Measurements from ENCODE around the gene DPM1.

The DPM1 gene

GRCh38 chr20:50929299-50930138, 28.8 kb downstream of the DPM1 start:
- DNase-seq (ENCODE audit: low spot score) = peak; percentile 82
- in situ Hi-C loops (cut with MboI; ENCODE audit: low sequenced_read_pairs, unreplicated experiment) = loop anchor here (10.0 kb wide), 1 partner anchor 115 kb away; no protein-coding TSS in a partner anchor
- TF ChIP-seq, protein P1, sequence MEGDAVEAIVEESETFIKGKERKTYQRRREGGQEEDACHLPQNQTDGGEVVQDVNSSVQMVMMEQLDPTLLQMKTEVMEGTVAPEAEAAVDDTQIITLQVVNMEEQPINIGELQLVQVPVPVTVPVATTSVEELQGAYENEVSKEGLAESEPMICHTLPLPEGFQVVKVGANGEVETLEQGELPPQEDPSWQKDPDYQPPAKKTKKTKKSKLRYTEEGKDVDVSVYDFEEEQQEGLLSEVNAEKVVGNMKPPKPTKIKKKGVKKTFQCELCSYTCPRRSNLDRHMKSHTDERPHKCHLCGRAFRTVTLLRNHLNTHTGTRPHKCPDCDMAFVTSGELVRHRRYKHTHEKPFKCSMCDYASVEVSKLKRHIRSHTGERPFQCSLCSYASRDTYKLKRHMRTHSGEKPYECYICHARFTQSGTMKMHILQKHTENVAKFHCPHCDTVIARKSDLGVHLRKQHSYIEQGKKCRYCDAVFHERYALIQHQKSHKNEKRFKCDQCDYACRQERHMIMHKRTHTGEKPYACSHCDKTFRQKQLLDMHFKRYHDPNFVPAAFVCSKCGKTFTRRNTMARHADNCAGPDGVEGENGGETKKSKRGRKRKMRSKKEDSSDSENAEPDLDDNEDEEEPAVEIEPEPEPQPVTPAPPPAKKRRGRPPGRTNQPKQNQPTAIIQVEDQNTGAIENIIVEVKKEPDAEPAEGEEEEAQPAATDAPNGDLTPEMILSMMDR (IDR thresholded peaks at IDR 0.05; ENCODE audit: borderline replicate concordance, control extremely low read depth, extremely low read depth, insufficient read depth, missing control alignments) = peak; percentile 97

- TF ChIP-seq, protein P1 (IDR thresholded peaks at IDR 0.05; ENCODE audit: borderline replicate concordance, control extremely low read depth, extremely low read depth, insufficient read depth, missing control alignments) = no peak
- DNase-seq (ENCODE audit: low spot score) = no peak
- in situ Hi-C loops (cut with MboI; ENCODE audit: low sequenced_read_pairs, unreplicated experiment) = no loop called here
These were observed 29.9 kb downstream of the DPM1 start for GRCh38 chr20:50928469-50928868.

GRCh38 chr20:50926530-50926929, 31.8 kb downstream of the DPM1 start:
- TF ChIP-seq, protein P1 (IDR thresholded peaks at IDR 0.05; ENCODE audit: borderline replicate concordance, control extremely low read depth, extremely low read depth, insufficient read depth, missing control alignments) = no peak
- DNase-seq (ENCODE audit: low spot score) = no peak
- in situ Hi-C loops (cut with MboI; ENCODE audit: low sequenced_read_pairs, unreplicated experiment) = no loop called here

DNA sequence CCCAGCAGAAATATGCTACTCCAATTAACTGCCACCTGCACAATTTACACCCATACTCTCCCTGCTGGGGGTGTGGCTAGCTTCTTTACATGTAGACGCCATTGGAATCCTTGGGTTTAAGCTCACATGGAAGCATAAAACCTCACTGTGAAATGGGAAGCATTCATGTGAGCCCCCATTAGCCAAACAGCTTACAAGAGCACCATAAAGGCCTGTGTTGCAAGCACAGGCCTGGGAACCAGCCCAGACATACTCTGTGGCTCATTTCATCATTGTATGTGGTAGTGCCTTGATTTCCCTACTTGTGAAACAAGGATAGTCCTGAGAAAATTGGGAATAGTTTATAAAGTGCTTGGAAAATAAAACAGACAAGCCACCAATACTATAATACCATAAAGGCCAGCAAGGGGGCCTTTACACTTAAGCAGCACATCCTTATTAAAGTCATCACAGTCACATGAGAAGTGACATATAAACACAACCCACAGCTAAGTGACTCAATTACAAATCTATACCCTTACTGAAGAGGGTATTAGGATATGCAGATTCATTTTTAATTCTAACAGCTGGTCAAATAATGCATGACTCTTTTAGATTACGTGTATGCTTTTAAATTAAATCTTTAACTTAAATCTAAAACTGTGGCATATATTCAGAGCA, 33.9 kb downstream of the DPM1 start:
- no peak for DNase-seq (ENCODE audit: low spot score)
- in situ Hi-C loops (cut with MboI; ENCODE audit: low sequenced_read_pairs, unreplicated experiment) = no loop called here
- TF ChIP-seq, protein P1 (IDR thresholded peaks at IDR 0.05; ENCODE audit: borderline replicate concordance, control extremely low read depth, extremely low read depth, insufficient read depth, missing control alignments) = no peak

GRCh38 chr20:50921803-50922501, 36.4 kb downstream of the DPM1 start:
- in situ Hi-C loops (cut with MboI; ENCODE audit: low sequenced_read_pairs, unreplicated experiment) = no loop called here
- TF ChIP-seq, protein P1 (IDR thresholded peaks at IDR 0.05; ENCODE audit: borderline replicate concordance, control extremely low read depth, extremely low read depth, insufficient read depth, missing control alignments) = no peak
- no peak for DNase-seq (ENCODE audit: low spot score)

DNA sequence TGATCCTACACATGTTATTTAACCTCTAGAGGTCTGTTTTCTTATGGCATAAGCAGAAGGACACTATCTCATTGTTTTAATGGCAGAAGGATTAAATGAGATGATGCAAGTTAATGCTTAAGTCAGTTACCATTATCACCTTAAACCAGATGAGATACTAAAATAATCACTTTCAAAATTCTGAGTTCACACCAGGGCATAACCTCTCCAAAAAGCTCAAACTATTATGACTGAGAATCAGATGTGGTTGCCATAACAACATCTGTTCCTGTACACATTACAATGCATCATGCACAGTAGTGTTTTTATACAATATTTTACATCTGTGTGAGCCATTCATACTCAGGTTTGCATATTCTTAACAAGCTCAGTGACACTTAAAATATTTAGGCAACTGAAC, 37.3 kb downstream of the DPM1 start:
- DNase-seq (ENCODE audit: low spot score) = no peak
- in situ Hi-C loops (cut with MboI; ENCODE audit: low sequenced_read_pairs, unreplicated experiment) = no loop called here
- TF ChIP-seq, protein P1 (IDR thresholded peaks at IDR 0.05; ENCODE audit: borderline replicate concordance, control extremely low read depth, extremely low read depth, insufficient read depth, missing control alignments) = no peak

All from GM13976 (cell line).